ENCODE data around the gene BRINP1.

The BRINP1 gene

GRCh38 chr9:119159386-119159785 is 209.8 kb downstream of the BRINP1 start:
- no peak for DNase-seq (ENCODE audit: low read depth)
- TF ChIP-seq CTCF (conservative IDR thresholded peaks at IDR 0.05; ENCODE audit: low read length) = no peak
- no peak overlapping the region for H3K4me3 ChIP-seq (ENCODE audit: low read length)

GRCh38 chr9:119157196-119157595 is 212.0 kb downstream of the BRINP1 start:
- TF ChIP-seq CTCF (conservative IDR thresholded peaks at IDR 0.05; ENCODE audit: low read length) = no peak
- DNase-seq (ENCODE audit: low read depth) = no peak
- H3K4me3 ChIP-seq (ENCODE audit: low read length) = no peak overlapping the region

GRCh38 chr9:119156354-119156753 is 212.9 kb downstream of the BRINP1 start:
- no peak overlapping the region for H3K4me3 ChIP-seq (ENCODE audit: low read length)
- TF ChIP-seq CTCF (conservative IDR thresholded peaks at IDR 0.05; ENCODE audit: low read length) = no peak
- no peak for DNase-seq (ENCODE audit: low read depth)

- H3K4me3 ChIP-seq (ENCODE audit: low read length) = no peak overlapping the region
- no peak for DNase-seq (ENCODE audit: low read depth)
- no peak for TF ChIP-seq CTCF (conservative IDR thresholded peaks at IDR 0.05; ENCODE audit: low read length)
Observed at GRCh38 chr9:119154527-119154926, 214.7 kb downstream of the BRINP1 start.

- H3K4me3 ChIP-seq (ENCODE audit: low read length) = no peak overlapping the region
- no peak for DNase-seq (ENCODE audit: low read depth)
- no peak for TF ChIP-seq CTCF (conservative IDR thresholded peaks at IDR 0.05; ENCODE audit: low read length)
Observed at GRCh38 chr9:119153402-119153801, 215.8 kb downstream of the BRINP1 start.

- no peak for DNase-seq (ENCODE audit: low read depth)
- H3K4me3 ChIP-seq (ENCODE audit: low read length) = no peak overlapping the region
- TF ChIP-seq CTCF (conservative IDR thresholded peaks at IDR 0.05; ENCODE audit: low read length) = no peak
Observed at GRCh38 chr9:119148855-119149254, 220.4 kb downstream of the BRINP1 start.

- no peak for DNase-seq (ENCODE audit: low read depth)
- no peak overlapping the region for H3K4me3 ChIP-seq (ENCODE audit: low read length)
- TF ChIP-seq CTCF (conservative IDR thresholded peaks at IDR 0.05; ENCODE audit: low read length) = no peak
Observed at GRCh38 chr9:119137479-119137878, 231.8 kb downstream of the BRINP1 start.
